ENCODE data around the gene SYT9.

The SYT9 gene

GRCh38 chr11:7492253-7492652 lies 240.5 kb downstream of the SYT9 start (continued):
- TF ChIP-seq ZNF335 (tag by site-specific recombination; conservative IDR thresholded peaks at IDR 0.05): no peak
- TF ChIP-seq ZFP3 (tag by site-specific recombination; IDR thresholded peaks at IDR 0.05; ENCODE audit: low read depth): no peak

DNA sequence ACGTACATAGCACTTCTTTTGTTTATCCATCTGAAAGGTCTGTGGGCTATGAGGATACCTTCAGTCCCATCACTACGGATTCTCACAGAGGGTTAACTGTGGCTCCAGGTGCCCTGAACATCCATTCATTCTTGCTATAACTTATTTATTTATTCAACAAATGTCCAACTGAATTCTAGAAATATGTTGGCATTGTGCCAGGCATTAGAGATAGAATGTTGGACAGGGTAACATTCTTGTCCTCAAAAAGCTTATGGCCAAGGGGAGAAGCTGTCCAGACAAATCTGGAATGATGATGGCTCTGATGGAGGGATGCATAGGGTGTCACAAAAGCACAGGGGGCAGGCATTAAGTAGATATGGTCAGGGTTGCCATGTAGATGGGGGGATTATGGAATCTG lies 242.0 kb downstream of the SYT9 start:
- no peaks in the 10 kb centered on the region for H3K4me1 ChIP-seq (ENCODE audit: control insufficient read depth, insufficient read depth, low read length)
- TF ChIP-seq ZNF777 (tag by site-specific recombination; IDR thresholded peaks at IDR 0.05; ENCODE audit: borderline replicate concordance): no peak
- TF ChIP-seq ZNF423 (tag by site-specific recombination; IDR thresholded peaks at IDR 0.05): no peak
- TF ChIP-seq, protein P1, sequence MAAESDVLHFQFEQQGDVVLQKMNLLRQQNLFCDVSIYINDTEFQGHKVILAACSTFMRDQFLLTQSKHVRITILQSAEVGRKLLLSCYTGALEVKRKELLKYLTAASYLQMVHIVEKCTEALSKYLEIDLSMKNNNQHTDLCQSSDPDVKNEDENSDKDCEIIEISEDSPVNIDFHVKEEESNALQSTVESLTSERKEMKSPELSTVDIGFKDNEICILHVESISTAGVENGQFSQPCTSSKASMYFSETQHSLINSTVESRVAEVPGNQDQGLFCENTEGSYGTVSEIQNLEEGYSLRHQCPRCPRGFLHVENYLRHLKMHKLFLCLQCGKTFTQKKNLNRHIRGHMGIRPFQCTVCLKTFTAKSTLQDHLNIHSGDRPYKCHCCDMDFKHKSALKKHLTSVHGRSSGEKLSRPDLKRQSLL (tag by site-specific recombination; IDR thresholded peaks at IDR 0.05): no peak
- no peak for TF ChIP-seq ZNF692 (tag by site-specific recombination; IDR thresholded peaks at IDR 0.05)
- TF ChIP-seq ZNF555 (tag by site-specific recombination; conservative IDR thresholded peaks at IDR 0.05): no peak
- TF ChIP-seq ZNF133 (tag by site-specific recombination; IDR thresholded peaks at IDR 0.05): no peak
- TF ChIP-seq, protein P2, sequence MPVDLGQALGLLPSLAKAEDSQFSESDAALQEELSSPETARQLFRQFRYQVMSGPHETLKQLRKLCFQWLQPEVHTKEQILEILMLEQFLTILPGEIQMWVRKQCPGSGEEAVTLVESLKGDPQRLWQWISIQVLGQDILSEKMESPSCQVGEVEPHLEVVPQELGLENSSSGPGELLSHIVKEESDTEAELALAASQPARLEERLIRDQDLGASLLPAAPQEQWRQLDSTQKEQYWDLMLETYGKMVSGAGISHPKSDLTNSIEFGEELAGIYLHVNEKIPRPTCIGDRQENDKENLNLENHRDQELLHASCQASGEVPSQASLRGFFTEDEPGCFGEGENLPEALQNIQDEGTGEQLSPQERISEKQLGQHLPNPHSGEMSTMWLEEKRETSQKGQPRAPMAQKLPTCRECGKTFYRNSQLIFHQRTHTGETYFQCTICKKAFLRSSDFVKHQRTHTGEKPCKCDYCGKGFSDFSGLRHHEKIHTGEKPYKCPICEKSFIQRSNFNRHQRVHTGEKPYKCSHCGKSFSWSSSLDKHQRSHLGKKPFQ (tag by site-specific recombination; IDR thresholded peaks at IDR 0.05): no peak
- no peak for TF ChIP-seq ZFHX2 (tag by site-specific recombination; conservative IDR thresholded peaks at IDR 0.05)
- TF ChIP-seq, protein P3, sequence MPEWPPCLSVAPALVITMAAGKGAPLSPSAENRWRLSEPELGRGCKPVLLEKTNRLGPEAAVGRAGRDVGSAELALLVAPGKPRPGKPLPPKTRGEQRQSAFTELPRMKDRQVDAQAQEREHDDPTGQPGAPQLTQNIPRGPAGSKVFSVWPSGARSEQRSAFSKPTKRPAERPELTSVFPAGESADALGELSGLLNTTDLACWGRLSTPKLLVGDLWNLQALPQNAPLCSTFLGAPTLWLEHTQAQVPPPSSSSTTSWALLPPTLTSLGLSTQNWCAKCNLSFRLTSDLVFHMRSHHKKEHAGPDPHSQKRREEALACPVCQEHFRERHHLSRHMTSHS (tag by site-specific recombination; IDR thresholded peaks at IDR 0.05): no peak
- no peak for TF ChIP-seq ZNF311 (tag by site-specific recombination; IDR thresholded peaks at IDR 0.05; ENCODE audit: borderline replicate concordance)
- TF ChIP-seq, protein P4, sequence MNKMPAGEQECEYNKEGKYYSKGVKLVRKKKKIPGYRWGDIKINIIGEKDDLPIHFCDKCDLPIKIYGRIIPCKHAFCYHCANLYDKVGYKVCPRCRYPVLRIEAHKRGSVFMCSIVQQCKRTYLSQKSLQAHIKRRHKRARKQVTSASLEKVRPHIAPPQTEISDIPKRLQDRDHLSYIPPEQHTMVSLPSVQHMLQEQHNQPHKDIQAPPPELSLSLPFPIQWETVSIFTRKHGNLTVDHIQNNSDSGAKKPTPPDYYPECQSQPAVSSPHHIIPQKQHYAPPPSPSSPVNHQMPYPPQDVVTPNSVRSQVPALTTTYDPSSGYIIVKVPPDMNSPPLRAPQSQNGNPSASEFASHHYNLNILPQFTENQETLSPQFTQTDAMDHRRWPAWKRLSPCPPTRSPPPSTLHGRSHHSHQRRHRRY (tag by site-specific recombination; IDR thresholded peaks at IDR 0.05): no peak
- H3K4me3 ChIP-seq (ENCODE audit: low read depth, low read length): no peak overlapping the region
- H3K36me3 ChIP-seq (ENCODE audit: control insufficient read depth in 2 of 2, insufficient read depth in 1 of 2, low read length in 2 of 2): no peaks in the 10 kb centered on the region
- H3K27ac ChIP-seq (ENCODE audit: extremely low read depth, low read depth, low read length): no peak overlapping the region
- no peaks in the 10 kb centered on the region for H3K9me3 ChIP-seq (ENCODE audit: control insufficient read depth, insufficient read depth, low read depth, low read length)
- ChIA-PET POLR2A (no interaction called here), CTCF (no interaction called here)

GRCh38 chr11:7494086-7494745 lies 242.5 kb downstream of the SYT9 start:
- no peaks in the 10 kb centered on the region for H3K9me3 ChIP-seq (ENCODE audit: control insufficient read depth, insufficient read depth, low read depth, low read length)
- H3K27ac ChIP-seq (ENCODE audit: extremely low read depth, low read depth, low read length): no peak overlapping the region
- H3K4me3 ChIP-seq (ENCODE audit: low read depth, low read length): no peak overlapping the region
- no peaks in the 10 kb centered on the region for H3K36me3 ChIP-seq (ENCODE audit: control insufficient read depth in 2 of 2, insufficient read depth in 1 of 2, low read length in 2 of 2)
- ChIA-PET CTCF (no interaction called here), POLR2A (no interaction called here)
- TF ChIP-seq KLF1 (tag by site-specific recombination; IDR thresholded peaks at IDR 0.05) (no peak), ZNF10 (tag by site-specific recombination; IDR thresholded peaks at IDR 0.05) (no peak), ZNF501 (tag by site-specific recombination; IDR thresholded peaks at IDR 0.05) (no peak), ZBTB7A (tag by site-specific recombination; IDR thresholded peaks at IDR 0.05; ENCODE audit: low read depth) (no peak), ZNF510 (tag by site-specific recombination; IDR thresholded peaks at IDR 0.05; ENCODE audit: insufficient replicate concordance) (no peak), ZNF596 (tag by site-specific recombination; IDR thresholded peaks at IDR 0.05) (no peak), ZNF366 (tag by site-specific recombination; conservative IDR thresholded peaks at IDR 0.05) (no peak), INSM2 (tag by site-specific recombination; IDR thresholded peaks at IDR 0.05) (no peak)
- TF ChIP-seq, protein P5, sequence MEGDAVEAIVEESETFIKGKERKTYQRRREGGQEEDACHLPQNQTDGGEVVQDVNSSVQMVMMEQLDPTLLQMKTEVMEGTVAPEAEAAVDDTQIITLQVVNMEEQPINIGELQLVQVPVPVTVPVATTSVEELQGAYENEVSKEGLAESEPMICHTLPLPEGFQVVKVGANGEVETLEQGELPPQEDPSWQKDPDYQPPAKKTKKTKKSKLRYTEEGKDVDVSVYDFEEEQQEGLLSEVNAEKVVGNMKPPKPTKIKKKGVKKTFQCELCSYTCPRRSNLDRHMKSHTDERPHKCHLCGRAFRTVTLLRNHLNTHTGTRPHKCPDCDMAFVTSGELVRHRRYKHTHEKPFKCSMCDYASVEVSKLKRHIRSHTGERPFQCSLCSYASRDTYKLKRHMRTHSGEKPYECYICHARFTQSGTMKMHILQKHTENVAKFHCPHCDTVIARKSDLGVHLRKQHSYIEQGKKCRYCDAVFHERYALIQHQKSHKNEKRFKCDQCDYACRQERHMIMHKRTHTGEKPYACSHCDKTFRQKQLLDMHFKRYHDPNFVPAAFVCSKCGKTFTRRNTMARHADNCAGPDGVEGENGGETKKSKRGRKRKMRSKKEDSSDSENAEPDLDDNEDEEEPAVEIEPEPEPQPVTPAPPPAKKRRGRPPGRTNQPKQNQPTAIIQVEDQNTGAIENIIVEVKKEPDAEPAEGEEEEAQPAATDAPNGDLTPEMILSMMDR (tag by site-specific recombination; IDR thresholded peaks at IDR 0.05): no peak
- no peaks in the 10 kb centered on the region for H3K4me1 ChIP-seq (ENCODE audit: control insufficient read depth, insufficient read depth, low read length)
